ENCODE results near the gene ANAPC10. TPM values are rescaled to one million over a fixed set of nuclear protein-coding genes. Genes with fewer than 3 reads are reported as not detected.
A peak's percentile ranks its signal among the peaks of the same experiment; 100 is the strongest.

ANAPC10 gene, protein sequence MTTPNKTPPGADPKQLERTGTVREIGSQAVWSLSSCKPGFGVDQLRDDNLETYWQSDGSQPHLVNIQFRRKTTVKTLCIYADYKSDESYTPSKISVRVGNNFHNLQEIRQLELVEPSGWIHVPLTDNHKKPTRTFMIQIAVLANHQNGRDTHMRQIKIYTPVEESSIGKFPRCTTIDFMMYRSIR
- polyA plus RNA-seq (2011; rRNA removed) (29.7 and 33.8 TPM in 2 replicates), polyA plus RNA-seq (2017; fragmentation: RNase III; extraction: RNeasy Plus Mini Kit Qiagen cat#74134 plus additional on column Dnase treatment) (16.4 to 17.8 TPM (median 17.6 TPM) in 3 replicates), polyA minus RNA-seq (2011; rRNA and poly(A)+ RNA removed) (15.8 and 16.2 TPM in 2 replicates)
- 11.1 and 11.2 TPM in 2 replicates for polyA plus RNA-seq (2012; cell fraction: cytosol; rRNA removed)
- 3.3 and 6.4 TPM in 2 replicates for polyA plus RNA-seq (2012; cell fraction: nucleus; rRNA removed)

DNA sequence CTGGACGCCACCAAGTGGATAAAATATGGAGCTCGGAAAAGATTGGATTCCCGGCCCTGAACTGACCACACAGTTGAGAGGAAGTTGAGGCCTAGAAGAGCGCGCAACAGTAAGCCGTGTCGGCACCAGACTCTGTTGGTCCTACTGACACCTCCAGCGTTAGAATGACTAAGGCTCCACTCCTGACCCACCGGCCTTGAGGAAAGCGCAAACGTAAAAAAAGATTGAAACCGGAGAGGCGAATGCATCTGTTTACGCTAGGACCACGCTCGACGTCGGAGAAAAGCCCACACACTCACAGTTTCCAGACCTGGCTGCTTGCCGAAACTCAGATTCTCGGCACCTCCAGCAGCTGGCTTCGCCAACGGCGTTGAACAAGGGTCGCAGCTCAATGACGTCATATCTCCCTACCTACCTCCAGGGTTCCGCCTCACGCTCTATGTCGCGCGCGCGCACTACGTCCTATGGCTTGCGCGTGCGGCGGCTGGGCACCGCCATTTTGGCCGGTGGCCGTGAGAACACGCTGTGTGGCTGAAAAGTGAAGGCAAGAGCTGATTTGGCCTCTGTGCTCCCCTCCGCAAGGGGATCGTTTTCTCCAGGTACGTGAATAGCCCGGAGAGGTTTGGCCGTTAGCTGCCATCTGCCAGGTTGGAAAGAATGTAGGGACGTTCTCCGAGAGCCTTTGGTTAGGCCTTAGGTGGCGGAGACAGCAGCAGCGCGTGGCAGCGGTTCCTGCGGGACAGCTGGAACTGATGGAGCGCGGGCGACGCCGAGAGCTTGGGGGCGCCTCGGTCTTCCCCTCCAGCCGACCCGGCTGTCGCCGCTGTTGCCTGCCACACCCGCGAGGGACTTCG, at the start of gene ANAPC10, which contains the start of gene ABCE1:
TSS of gene ANAPC10 (minus strand) at position 376 of the 854 bp plus-strand sequence. CDS start 2,097 bp downstream, outside the sequence.
TSS of gene ABCE1 (plus strand) at position 491 of the 854 bp plus-strand sequence. CDS start 6,102 bp downstream, outside the sequence.
- ATAC-seq (peak; percentile 94 to 95), DNase-seq (ENCODE audit: low read depth in 1 of 2, low spot score in 1 of 2) (peak; percentile 79 to 96), FAIRE-seq (no peak)
- Histone ChIP-seq H3K4me1 (peaks cover 23% of the 10 kb centered on the region), H3K27ac (peak within 1 kb of the TSS; percentile 93 to 95), H3K9me3 (peaks cover 12% of the 10 kb centered on the region; the same call in 2 of the 3 replicates), H3K4me2 (peak within 1 kb of the TSS; percentile 89), H3K4me3 (peak within 1 kb of the TSS; percentile 85)
- CTCF ChIA-PET, result interaction anchor here (1.0 to 1.4 kb wide), 3 partner anchors 13 to 77 kb away, joined by 3 to 5 read pairs (median 4); no protein-coding TSS in a partner anchor
- POLR2A ChIA-PET, result interaction anchor here (1.0 to 1.3 kb wide), 3 partner anchors 13 to 81 kb away, joined by 3 to 4 read pairs (median 4); no protein-coding TSS in a partner anchor
- WGBS (ENCODE audit: missing lambda C conversion rate), result under 1% methylated on average over 30 of the region's 67 CpGs
- TF ChIP-seq HDAC2 (IDR thresholded peaks at IDR 0.05), result no peak
- TF ChIP-seq RFX5 (IDR thresholded peaks at IDR 0.05), result no peak
- TF ChIP-seq TFCP2L1 (CRISPR knock-in tag; IDR thresholded peaks at IDR 0.05), result no peak
- 0 out of 5 replicates have a peak, but pooled peaks of 1 of the 2 experiments have one; percentile 23 for TF ChIP-seq RAD21 (conservative IDR thresholded peaks at IDR 0.05 in 1 of 2, IDR thresholded peaks at IDR 0.05 in 1 of 2)
- TF ChIP-seq ELK1 (IDR thresholded peaks at IDR 0.05; ENCODE audit: low read depth, low read length), result no peak
- TF ChIP-seq BHLHE40 (IDR thresholded peaks at IDR 0.05; ENCODE audit: low read depth, low read length), result no peak
- TF ChIP-seq HOXA7 (CRISPR knock-in tag; IDR thresholded peaks at IDR 0.05), result no peak
- TF ChIP-seq CBX8 (IDR thresholded peaks at IDR 0.05), result no peak
- no peak for TF ChIP-seq EHMT2 (IDR thresholded peaks at IDR 0.05; ENCODE audit: low read depth)
- no peak for TF ChIP-seq FOXS1 (CRISPR knock-in tag; IDR thresholded peaks at IDR 0.05)
- no peak for TF ChIP-seq RCOR1 (IDR thresholded peaks at IDR 0.05; ENCODE audit: low read depth, low read length)
- TF ChIP-seq, protein P1, sequence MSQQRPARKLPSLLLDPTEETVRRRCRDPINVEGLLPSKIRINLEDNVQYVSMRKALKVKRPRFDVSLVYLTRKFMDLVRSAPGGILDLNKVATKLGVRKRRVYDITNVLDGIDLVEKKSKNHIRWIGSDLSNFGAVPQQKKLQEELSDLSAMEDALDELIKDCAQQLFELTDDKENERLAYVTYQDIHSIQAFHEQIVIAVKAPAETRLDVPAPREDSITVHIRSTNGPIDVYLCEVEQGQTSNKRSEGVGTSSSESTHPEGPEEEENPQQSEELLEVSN (IDR thresholded peaks at IDR 0.05; ENCODE audit: borderline replicate concordance, low read depth), result peak; percentile 54; the same call in 1 of the 2 replicates
- no peak for TF ChIP-seq NFE2L2 (conservative IDR thresholded peaks at IDR 0.05; ENCODE audit: low read length)
- TF ChIP-seq HOXB13 (CRISPR knock-in tag; IDR thresholded peaks at IDR 0.05; ENCODE audit: low read depth), result no peak
- TF ChIP-seq PHF8 (IDR thresholded peaks at IDR 0.05; ENCODE audit: borderline replicate concordance, low read depth), result peak; percentile 54; the same call in 1 of the 2 replicates
- TF ChIP-seq JUNB (IDR thresholded peaks at IDR 0.05), result no peak
- TF ChIP-seq CBX2 (IDR thresholded peaks at IDR 0.05; ENCODE audit: borderline replicate concordance, low read depth), result no peak
- TF ChIP-seq FOSL2 (IDR thresholded peaks at IDR 0.05), result no peak
- TF ChIP-seq FOSL2 (CRISPR knock-in tag; IDR thresholded peaks at IDR 0.05), result peak; percentile 73
- TF ChIP-seq POLR2A (IDR thresholded peaks at IDR 0.05; ENCODE audit: low read length), result peak; percentile 73
- TF ChIP-seq TP53 (CRISPR knock-in tag; IDR thresholded peaks at IDR 0.05), result no peak
- TF ChIP-seq, protein P2, sequence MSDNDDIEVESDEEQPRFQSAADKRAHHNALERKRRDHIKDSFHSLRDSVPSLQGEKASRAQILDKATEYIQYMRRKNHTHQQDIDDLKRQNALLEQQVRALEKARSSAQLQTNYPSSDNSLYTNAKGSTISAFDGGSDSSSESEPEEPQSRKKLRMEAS (IDR thresholded peaks at IDR 0.05), result peak; percentile 94
- TF ChIP-seq EHF (CRISPR knock-in tag; IDR thresholded peaks at IDR 0.05), result no peak
- TF ChIP-seq, protein P3, sequence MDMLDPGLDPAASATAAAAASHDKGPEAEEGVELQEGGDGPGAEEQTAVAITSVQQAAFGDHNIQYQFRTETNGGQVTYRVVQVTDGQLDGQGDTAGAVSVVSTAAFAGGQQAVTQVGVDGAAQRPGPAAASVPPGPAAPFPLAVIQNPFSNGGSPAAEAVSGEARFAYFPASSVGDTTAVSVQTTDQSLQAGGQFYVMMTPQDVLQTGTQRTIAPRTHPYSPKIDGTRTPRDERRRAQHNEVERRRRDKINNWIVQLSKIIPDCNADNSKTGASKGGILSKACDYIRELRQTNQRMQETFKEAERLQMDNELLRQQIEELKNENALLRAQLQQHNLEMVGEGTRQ (IDR thresholded peaks at IDR 0.05), result no peak
- TF ChIP-seq NR3C1 (IDR thresholded peaks at IDR 0.05), result no peak
- no peak for TF ChIP-seq PBX3 (IDR thresholded peaks at IDR 0.05)
- TF ChIP-seq RARB (CRISPR knock-in tag; IDR thresholded peaks at IDR 0.05), result no peak
- TF ChIP-seq FOSB (CRISPR knock-in tag; IDR thresholded peaks at IDR 0.05), result no peak
- TF ChIP-seq MAFK (IDR thresholded peaks at IDR 0.05; ENCODE audit: partially characterized antibody), result no peak
- TF ChIP-seq ZSCAN20 (CRISPR knock-in tag; IDR thresholded peaks at IDR 0.05), result no peak
- TF ChIP-seq, protein P4, sequence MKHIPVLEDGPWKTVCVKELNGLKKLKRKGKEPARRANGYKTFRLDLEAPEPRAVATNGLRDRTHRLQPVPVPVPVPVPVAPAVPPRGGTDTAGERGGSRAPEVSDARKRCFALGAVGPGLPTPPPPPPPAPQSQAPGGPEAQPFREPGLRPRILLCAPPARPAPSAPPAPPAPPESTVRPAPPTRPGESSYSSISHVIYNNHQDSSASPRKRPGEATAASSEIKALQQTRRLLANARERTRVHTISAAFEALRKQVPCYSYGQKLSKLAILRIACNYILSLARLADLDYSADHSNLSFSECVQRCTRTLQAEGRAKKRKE (CRISPR knock-in tag; IDR thresholded peaks at IDR 0.05; ENCODE audit: low read depth), result no peak
- peak; percentile 35; the same call in 1 of the 3 replicates for TF ChIP-seq SMC3 (IDR thresholded peaks at IDR 0.05)
- no peak for TF ChIP-seq CHD4 (IDR thresholded peaks at IDR 0.05; ENCODE audit: borderline replicate concordance)
- TF ChIP-seq, protein P5, sequence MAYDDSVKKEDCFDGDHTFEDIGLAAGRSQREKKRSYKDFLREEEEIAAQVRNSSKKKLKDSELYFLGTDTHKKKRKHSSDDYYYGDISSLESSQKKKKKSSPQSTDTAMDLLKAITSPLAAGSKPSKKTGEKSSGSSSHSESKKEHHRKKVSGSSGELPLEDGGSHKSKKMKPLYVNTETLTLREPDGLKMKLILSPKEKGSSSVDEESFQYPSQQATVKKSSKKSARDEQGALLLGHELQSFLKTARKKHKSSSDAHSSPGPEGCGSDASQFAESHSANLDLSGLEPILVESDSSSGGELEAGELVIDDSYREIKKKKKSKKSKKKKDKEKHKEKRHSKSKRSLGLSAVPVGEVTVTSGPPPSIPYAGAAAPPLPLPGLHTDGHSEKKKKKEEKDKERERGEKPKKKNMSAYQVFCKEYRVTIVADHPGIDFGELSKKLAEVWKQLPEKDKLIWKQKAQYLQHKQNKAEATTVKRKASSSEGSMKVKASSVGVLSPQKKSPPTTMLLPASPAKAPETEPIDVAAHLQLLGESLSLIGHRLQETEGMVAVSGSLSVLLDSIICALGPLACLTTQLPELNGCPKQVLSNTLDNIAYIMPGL (CRISPR knock-in tag; IDR thresholded peaks at IDR 0.05; ENCODE audit: borderline replicate concordance), result no peak
